Stimulated activated naive B cell treated with anti-CD40 and anti-IgM and Interleukin-4, amounts not matched to agents 10 μg/mL and 1 μg/mL and 100 μg/mL, for 72 hours (primary cell): ENCODE data around the gene FAM47E.

Experiments used
- ATAC-seq, 2 donors: fragments of 150-1000 bp; cut with Tn5 transposase; replicated peaks; 2 replicates each; pipeline ENCODE4 v1.10.0; 2021; ENCODE audit warnings: moderate library complexity in 1 of 2
- DNase-seq: peaks from one replicate; pipeline ENCODE4 v3.0.0; 2021
- H3K27ac Mint-ChIP-seq: one replicate; pipeline ENCODE4 v1.8.0; 2022; ENCODE audit warnings: mild to moderate bottlenecking, mixed read lengths
- H3K27me3 Mint-ChIP-seq, 2 donors: one replicate each; pipeline ENCODE4 v1.8.0; 2022; ENCODE audit warnings: mixed read lengths in 2 of 2
- H3K36me3 Mint-ChIP-seq, 2 donors: one replicate each; pipeline ENCODE4 v1.8.0; 2022; ENCODE audit warnings: mixed read lengths in 2 of 2, mild to moderate bottlenecking in 1 of 2
- H3K4me1 Mint-ChIP-seq, 2 donors: one replicate each; pipeline ENCODE4 v1.8.0; 2022; ENCODE audit warnings: mixed read lengths in 2 of 2, mild to moderate bottlenecking in 1 of 2
- H3K4me3 Mint-ChIP-seq, 2 donors: one replicate each; pipeline ENCODE4 v1.8.0; 2022; ENCODE audit warnings: mild to moderate bottlenecking in 2 of 2, mixed read lengths in 2 of 2, moderate library complexity in 1 of 2
- H3K9me3 Mint-ChIP-seq, 2 donors: one replicate each; pipeline ENCODE4 v1.8.0; 2022; ENCODE audit warnings: mixed read lengths in 2 of 2, mild to moderate bottlenecking in 1 of 2

The FAM47E gene

DNA sequence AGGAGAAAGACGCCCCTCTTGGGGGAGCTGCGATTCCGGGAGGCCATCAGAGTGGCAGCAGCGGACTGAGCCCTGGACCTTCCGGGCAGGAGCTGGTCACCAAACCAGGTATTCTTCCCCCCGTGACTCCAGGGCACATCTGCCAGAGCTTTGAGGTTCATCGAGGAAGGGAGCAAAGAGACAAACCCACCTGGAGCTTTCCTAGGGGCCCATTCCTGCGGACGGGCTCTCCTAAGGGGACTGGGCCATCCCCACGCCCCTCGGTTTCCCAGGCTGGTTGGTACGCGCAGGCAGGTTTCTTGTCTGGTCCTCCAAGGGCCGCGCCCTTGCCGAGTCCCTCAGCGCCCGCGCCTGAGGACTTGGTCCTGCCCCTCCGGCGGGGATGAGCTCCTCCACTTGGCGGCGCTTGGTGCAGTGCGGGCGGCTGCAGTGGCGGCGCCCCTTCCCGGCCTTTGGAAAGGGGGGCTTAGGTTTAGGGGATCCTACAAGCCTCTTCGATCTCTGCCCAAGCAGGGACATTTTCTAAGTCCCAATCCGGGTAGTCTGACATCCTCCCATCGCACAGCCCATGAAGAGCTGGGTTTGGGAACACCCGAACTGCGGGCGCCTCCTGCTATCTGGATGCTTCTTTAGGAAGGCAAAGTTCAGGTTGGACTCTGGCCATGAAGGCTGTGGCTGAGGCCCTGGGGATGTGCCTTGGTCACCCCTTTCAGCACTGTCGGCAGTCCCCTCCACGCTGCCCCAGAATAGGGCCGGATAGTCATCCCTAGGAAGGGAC lies 55.5 kb downstream of the FAM47E start:
- peaks cover 27 to 56% of the 10 kb centered on the region in 2 donors for H3K27me3 Mint-ChIP-seq
- peaks cover 7 to 17% of the 10 kb centered on the region in 2 donors for H3K4me1 Mint-ChIP-seq
- H3K36me3 Mint-ChIP-seq: no peaks in the 10 kb centered on the region
- DNase-seq (no peak), ATAC-seq (peak; percentile 43 to 48)
- H3K4me3 Mint-ChIP-seq: peak overlapping the region; percentile 83 to 89
- no peak overlapping the region for H3K27ac Mint-ChIP-seq
- H3K9me3 Mint-ChIP-seq: no peaks in the 10 kb centered on the region

DNA sequence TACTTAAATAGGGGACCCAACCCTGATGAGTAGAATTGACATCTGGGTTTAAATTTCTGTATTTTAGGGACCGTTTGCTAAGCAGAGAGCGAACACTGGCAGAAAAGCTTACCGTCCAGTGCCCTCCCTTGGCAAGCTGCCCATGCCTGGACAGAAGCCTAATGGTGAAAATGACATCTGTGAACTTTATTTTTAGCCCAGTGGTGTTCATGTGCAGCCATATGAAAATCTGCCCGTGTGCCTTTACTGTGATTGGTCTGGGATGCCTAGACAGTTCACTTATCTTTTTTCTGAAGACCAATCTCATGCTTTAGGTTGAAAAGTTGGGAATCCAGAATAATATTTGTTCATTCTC lies 56.1 kb downstream of the FAM47E start:
- no peak overlapping the region for H3K27ac Mint-ChIP-seq
- no peak for ATAC-seq
- DNase-seq: no peak
- H3K9me3 Mint-ChIP-seq: no peaks in the 10 kb centered on the region
- H3K36me3 Mint-ChIP-seq: no peaks in the 10 kb centered on the region
- H3K27me3 Mint-ChIP-seq: peaks cover 27 to 51% of the 10 kb centered on the region in 2 donors
- H3K4me3 Mint-ChIP-seq: peak overlapping the region in 1 of 2 donors; percentile 89
- peaks cover 7 to 17% of the 10 kb centered on the region in 2 donors for H3K4me1 Mint-ChIP-seq

- DNase-seq (no peak), ATAC-seq (no peak)
- Mint-ChIP-seq H3K4me3 (no peak overlapping the region), H3K27ac (no peak overlapping the region), H3K4me1 (peaks cover 7 to 17% of the 10 kb centered on the region in 2 donors), H3K27me3 (peaks cover 21 to 42% of the 10 kb centered on the region in 2 donors), H3K9me3 (no peaks in the 10 kb centered on the region), H3K36me3 (no peaks in the 10 kb centered on the region)
Measured at GRCh38 chr4:76308548-76308947, 57.0 kb downstream of the FAM47E start.

DNA sequence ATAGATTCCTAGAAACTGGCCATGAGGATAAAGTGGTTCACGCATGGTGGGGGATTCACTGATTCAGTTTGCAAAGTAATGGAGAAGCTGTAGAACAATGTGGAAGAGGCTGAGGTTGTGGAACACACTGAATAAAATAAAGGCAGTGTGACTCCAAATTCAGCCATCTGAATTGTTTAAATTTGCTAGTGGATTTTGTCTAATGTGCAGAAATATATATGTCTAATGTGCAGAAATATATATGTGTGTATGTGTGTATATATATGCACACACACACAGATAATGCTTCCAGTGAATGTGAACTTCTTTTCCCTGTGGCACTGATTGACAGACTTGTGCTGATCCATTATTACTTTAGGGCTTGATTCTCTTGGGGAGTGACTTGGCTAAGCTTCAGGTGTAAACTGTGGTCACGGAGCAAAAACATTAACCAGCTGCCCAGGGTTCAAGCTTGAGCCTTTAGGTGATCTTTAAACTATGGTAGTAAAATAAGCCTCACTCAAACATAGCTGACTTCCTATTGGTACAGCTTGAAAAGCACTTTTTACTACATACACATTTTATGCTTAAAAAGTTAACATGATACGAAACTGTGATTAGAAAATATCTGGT lies 58.5 kb downstream of the FAM47E start:
- Mint-ChIP-seq H3K4me1 (peaks cover 3 to 14% of the 10 kb centered on the region in 2 donors), H3K27ac (no peak overlapping the region), H3K36me3 (no peaks in the 10 kb centered on the region), H3K9me3 (no peaks in the 10 kb centered on the region), H3K4me3 (no peak overlapping the region), H3K27me3 (peaks cover 19 to 33% of the 10 kb centered on the region in 2 donors)
- DNase-seq (no peak), ATAC-seq (no peak)

GRCh38 chr4:76310683-76311082 lies 59.2 kb downstream of the FAM47E start:
- no peaks in the 10 kb centered on the region for H3K36me3 Mint-ChIP-seq
- no peak for ATAC-seq
- DNase-seq: no peak
- H3K4me1 Mint-ChIP-seq: peaks cover 1 to 7% of the 10 kb centered on the region in 2 donors
- no peak overlapping the region for H3K4me3 Mint-ChIP-seq
- H3K9me3 Mint-ChIP-seq: peaks cover 3 to 4% of the 10 kb centered on the region in 2 donors
- H3K27ac Mint-ChIP-seq: no peak overlapping the region
- H3K27me3 Mint-ChIP-seq: peaks cover 14 to 26% of the 10 kb centered on the region in 2 donors

- no peak for DNase-seq
- no peak overlapping the region for H3K27ac Mint-ChIP-seq
- peaks cover 5% of the 10 kb centered on the region in 2 donors for H3K36me3 Mint-ChIP-seq
- H3K4me1 Mint-ChIP-seq: no peaks in the 10 kb centered on the region
- peaks cover 12 to 22% of the 10 kb centered on the region in 2 donors for H3K27me3 Mint-ChIP-seq
- peaks cover 8 to 13% of the 10 kb centered on the region in 2 donors for H3K9me3 Mint-ChIP-seq
- H3K4me3 Mint-ChIP-seq: no peak overlapping the region
- ATAC-seq: no peak
Measured at GRCh38 chr4:76311896-76312331, 60.4 kb downstream of the FAM47E start.

DNA sequence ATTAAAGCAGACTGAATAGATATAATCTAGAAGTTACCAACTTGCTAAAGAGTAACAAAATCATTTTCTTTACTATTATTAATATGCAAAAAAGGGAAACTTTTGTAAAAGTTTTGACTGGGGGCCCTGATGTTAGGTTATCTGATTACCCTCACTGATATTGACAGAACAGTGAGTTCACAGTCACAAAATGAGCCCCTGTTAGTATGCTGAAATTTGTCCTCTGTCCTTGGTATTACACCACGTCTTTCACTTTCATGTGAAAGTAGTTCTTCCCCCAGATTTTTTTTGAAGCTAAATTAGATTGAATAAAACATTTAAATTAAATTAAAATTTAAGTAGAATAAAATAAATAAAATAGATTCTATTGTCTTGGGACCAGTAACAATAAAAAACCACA lies 60.9 kb downstream of the FAM47E start:
- Mint-ChIP-seq H3K9me3 (peaks cover 11 to 17% of the 10 kb centered on the region in 2 donors), H3K27me3 (peaks cover 17 to 26% of the 10 kb centered on the region in 2 donors), H3K4me1 (no peaks in the 10 kb centered on the region), H3K27ac (no peak overlapping the region), H3K4me3 (no peak overlapping the region), H3K36me3 (peaks cover 5 to 6% of the 10 kb centered on the region in 2 donors)
- DNase-seq: no peak
- ATAC-seq: no peak

- H3K4me3 Mint-ChIP-seq: no peak overlapping the region
- H3K27ac Mint-ChIP-seq: no peak overlapping the region
- no peak for DNase-seq
- peaks cover 11 to 17% of the 10 kb centered on the region in 2 donors for H3K9me3 Mint-ChIP-seq
- no peaks in the 10 kb centered on the region for H3K4me1 Mint-ChIP-seq
- peaks cover 22 to 24% of the 10 kb centered on the region in 2 donors for H3K27me3 Mint-ChIP-seq
- ATAC-seq: no peak
- H3K36me3 Mint-ChIP-seq: peaks cover 5 to 6% of the 10 kb centered on the region in 2 donors
Measured at GRCh38 chr4:76313547-76313946, 62.0 kb downstream of the FAM47E start.

DNA sequence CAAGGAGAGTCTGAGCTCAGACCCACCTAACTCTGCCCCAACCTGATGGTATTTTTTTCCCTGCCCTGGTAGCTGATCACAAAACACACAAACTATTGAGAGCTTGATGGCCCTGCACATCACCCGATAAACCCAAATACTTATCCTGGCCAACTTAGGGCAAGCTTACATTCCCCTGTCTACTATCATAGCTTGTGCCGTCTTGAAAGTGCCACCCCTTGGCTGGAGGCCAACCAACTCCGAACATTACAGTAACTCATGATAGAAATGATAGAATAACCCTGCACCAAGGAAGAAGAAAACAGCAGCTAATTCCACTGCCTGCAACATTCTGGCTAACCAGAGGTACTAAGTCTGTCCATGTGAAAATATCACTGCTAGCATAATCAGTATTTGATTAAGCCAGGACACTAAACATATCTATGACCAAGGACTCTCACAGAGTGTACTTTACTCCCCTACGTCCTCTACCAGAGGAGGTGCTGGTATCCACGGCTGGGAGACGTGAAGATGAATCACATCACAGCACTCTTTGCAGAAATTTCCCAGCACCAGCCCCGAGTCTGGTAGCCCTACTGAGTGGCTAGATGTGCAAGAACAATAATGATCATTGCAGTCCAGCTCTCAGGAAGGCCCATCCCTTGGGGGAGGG lies 63.9 kb downstream of the FAM47E start:
- H3K4me3 Mint-ChIP-seq: no peak overlapping the region
- no peaks in the 10 kb centered on the region for H3K4me1 Mint-ChIP-seq
- DNase-seq (no peak), ATAC-seq (no peak)
- peaks cover 5 to 6% of the 10 kb centered on the region in 2 donors for H3K36me3 Mint-ChIP-seq
- H3K9me3 Mint-ChIP-seq: peaks cover 18 to 23% of the 10 kb centered on the region in 2 donors
- peaks cover 19 to 22% of the 10 kb centered on the region in 2 donors for H3K27me3 Mint-ChIP-seq
- no peak overlapping the region for H3K27ac Mint-ChIP-seq

GRCh38 chr4:76316131-76316530 lies 64.6 kb downstream of the FAM47E start:
- no peak overlapping the region for H3K27ac Mint-ChIP-seq
- no peak for DNase-seq
- peaks cover 19 to 29% of the 10 kb centered on the region in 2 donors for H3K9me3 Mint-ChIP-seq

GRCh38 chr4:76322236-76322635 lies 70.7 kb downstream of the FAM47E start:
- Mint-ChIP-seq H3K27me3 (peaks cover 14 to 15% of the 10 kb centered on the region in 2 donors), H3K4me3 (no peak overlapping the region), H3K27ac (no peak overlapping the region), H3K36me3 (peaks cover 2 to 4% of the 10 kb centered on the region in 2 donors), H3K4me1 (no peaks in the 10 kb centered on the region), H3K9me3 (peaks cover 16 to 24% of the 10 kb centered on the region in 2 donors)
- ATAC-seq (no peak), DNase-seq (no peak)

More at GRCh38 chr4:76316131-76316530, 64.6 kb downstream of the FAM47E start:
- no peak overlapping the region for H3K4me3 Mint-ChIP-seq
- no peaks in the 10 kb centered on the region for H3K4me1 Mint-ChIP-seq
- peaks cover 23 to 25% of the 10 kb centered on the region in 2 donors for H3K27me3 Mint-ChIP-seq
- ATAC-seq: no peak
- peaks cover 5 to 6% of the 10 kb centered on the region in 2 donors for H3K36me3 Mint-ChIP-seq

- H3K4me3 Mint-ChIP-seq: no peak overlapping the region
- peaks cover 2 to 4% of the 10 kb centered on the region in 2 donors for H3K36me3 Mint-ChIP-seq
- H3K27ac Mint-ChIP-seq: no peak overlapping the region
- DNase-seq (no peak), ATAC-seq (no peak)
- peaks cover 6 to 8% of the 10 kb centered on the region in 2 donors for H3K27me3 Mint-ChIP-seq
- H3K9me3 Mint-ChIP-seq: peaks cover 15 to 28% of the 10 kb centered on the region in 2 donors
- no peaks in the 10 kb centered on the region for H3K4me1 Mint-ChIP-seq
Measured at GRCh38 chr4:76325072-76325471, 73.6 kb downstream of the FAM47E start.

- Mint-ChIP-seq H3K36me3 (peaks cover 2 to 4% of the 10 kb centered on the region in 2 donors), H3K27ac (no peak overlapping the region), H3K4me3 (no peak overlapping the region), H3K27me3 (no peaks in the 10 kb centered on the region), H3K4me1 (no peaks in the 10 kb centered on the region), H3K9me3 (peaks cover 12 to 19% of the 10 kb centered on the region in 2 donors)
- DNase-seq (no peak), ATAC-seq (no peak)
Measured at GRCh38 chr4:76326515-76326914, 75.0 kb downstream of the FAM47E start.
